VCaP (cell line): ENCODE results near the gene STPG1.

ENCODE experiments used
- H3K27ac ChIP-seq: fragments of 450-650 bp; 2 replicates; pipeline ENCODE4 v1.5.1; 2017
- CTCF ChIP-seq: fragments of 450-650 bp; conservative IDR thresholded peaks from 2 replicates; pipeline ENCODE4 v1.5.1; 2017; ENCODE audit warnings: mild to moderate bottlenecking, moderate library complexity

Gene STPG1

DNA sequence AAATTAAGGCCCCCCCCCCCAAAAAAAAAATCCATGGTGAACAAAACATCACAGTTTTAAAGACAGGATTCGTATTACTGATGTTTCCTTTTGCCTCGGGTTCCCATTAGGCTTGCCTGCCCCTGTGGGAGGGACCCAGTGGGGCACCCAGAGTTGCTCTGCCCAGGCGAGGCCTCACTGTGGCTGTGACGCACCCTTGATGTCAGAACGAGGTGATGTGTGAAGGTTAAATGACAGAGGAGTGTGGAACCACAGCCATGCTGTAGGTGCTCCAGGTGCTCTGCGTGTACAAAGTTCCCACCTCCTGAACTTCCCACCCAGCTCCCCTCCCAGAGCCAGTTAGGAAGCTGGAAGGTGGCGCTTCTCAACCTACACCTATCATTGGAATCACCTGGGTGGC lies 56.5 kb downstream of the STPG1 start:
- TF ChIP-seq CTCF, result no peak
- H3K27ac ChIP-seq, result no peak overlapping the region

GRCh38 chr1:24355466-24355865 lies 58.1 kb downstream of the STPG1 start:
- TF ChIP-seq CTCF, result no peak
- H3K27ac ChIP-seq, result no peak overlapping the region

DNA sequence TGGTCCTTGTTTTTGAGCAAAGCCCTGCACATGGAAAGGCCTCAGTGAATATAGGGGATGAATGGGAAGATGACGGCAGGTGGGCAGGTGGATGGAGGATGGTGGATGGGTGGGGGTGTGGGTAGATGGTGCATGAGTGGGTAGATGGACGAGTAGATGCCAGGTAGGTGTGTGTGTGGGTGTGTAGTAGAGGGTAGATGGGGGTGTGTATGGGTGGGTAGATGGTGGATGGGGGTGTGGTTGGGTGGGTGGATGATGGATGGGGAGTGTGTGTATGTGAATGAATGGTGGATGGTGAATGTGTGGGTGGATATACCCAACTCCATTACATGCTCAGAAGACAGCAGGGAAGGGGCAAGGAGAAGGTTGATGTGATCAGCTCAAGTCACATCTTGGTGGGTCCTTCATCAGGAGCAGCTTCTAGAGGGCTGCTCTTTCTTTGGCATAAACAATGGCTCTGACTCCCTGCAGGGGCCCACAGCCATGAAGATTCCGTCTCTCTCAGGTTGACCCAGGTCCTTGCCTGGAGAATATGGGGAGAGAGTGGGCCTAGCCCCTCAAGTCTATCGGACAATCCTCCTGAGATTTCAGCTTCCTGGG lies 60.2 kb downstream of the STPG1 start:
- H3K27ac ChIP-seq, result no peak overlapping the region
- TF ChIP-seq CTCF, result no peak

- H3K27ac ChIP-seq, result no peak overlapping the region
- TF ChIP-seq CTCF, result no peak
Observed at GRCh38 chr1:24351918-24352627, 61.5 kb downstream of the STPG1 start.

DNA sequence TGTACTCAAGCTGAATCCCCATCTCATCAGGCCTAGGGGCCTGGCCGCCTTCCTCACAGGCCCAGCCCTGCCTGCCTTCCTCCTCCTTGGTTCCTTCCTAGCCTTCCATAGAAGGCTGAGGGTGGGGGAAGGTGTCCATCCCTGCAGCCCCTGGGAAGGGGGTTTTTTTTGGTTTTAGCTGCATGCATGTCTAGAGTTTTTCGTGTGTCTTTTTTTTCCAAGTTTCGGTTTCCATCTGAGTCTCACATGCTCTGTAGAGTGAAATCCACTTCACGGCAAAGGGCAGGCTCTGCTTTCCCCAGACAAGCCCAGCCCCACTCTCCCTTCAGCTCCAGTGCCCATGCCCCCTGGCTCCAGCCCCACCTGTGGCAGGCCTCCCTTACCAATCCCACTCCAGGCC lies 62.3 kb downstream of the STPG1 start:
- TF ChIP-seq CTCF, result no peak
- H3K27ac ChIP-seq, result no peak overlapping the region

DNA sequence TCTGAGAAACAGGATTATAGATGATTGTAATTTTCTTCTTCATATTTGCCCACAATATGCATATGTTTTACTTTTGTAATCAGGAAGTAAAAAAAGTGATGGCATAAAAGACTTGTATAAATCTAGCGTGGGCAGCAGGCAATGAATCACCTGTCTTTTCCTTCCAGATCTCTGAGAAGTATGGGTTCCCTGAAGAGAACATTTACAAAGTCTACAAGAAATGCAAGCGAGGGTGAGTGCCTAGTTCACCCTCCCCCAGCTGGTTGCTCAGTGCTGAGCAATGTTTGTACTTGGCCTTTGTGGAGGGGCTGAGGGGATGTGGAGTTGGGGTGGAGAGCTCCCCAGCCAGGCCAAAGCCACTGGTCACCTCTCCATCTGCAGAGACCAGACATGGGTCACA lies 63.7 kb downstream of the STPG1 start:
- H3K27ac ChIP-seq, result no peak overlapping the region
- TF ChIP-seq CTCF, result no peak

DNA sequence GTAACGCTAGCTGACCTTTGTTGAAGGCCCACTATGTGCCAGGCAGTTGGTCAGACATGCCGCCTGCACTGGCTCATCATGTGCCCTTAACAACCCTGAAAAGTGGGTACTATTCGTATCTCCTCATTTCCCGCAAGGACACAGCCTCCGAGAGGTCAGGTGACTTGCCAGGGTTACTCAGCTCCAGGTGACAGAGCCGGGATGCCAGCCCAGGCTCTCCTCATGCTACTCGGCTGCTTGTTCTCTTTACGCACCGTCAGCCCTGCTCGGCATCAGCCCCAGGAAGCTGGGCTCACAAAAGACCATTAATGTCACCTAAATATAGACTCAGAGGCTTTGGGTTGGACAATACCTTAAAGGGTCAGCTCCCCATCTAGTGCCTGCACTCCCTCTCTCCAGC lies 65.4 kb downstream of the STPG1 start:
- TF ChIP-seq CTCF, result no peak

More for the DNA sequence above, 65.4 kb downstream of the STPG1 start:
- no peak overlapping the region for H3K27ac ChIP-seq
